ENCODE data around the gene GLE1. TPM values are rescaled to one million over a fixed set of nuclear protein-coding genes. Genes with fewer than 3 reads are reported as not detected.
A peak's percentile ranks its signal among the peaks of the same experiment; 100 is the strongest.

Gene GLE1
- total RNA-seq, 1 donor = 19.2 TPM

GRCh38 chr9:128486201-128486600, 18.3 kb upstream of the GLE1 start:
- no peak for DNase-seq (ENCODE audit: insufficient read length, low spot score, missing footprints)
- TF ChIP-seq, protein P1, sequence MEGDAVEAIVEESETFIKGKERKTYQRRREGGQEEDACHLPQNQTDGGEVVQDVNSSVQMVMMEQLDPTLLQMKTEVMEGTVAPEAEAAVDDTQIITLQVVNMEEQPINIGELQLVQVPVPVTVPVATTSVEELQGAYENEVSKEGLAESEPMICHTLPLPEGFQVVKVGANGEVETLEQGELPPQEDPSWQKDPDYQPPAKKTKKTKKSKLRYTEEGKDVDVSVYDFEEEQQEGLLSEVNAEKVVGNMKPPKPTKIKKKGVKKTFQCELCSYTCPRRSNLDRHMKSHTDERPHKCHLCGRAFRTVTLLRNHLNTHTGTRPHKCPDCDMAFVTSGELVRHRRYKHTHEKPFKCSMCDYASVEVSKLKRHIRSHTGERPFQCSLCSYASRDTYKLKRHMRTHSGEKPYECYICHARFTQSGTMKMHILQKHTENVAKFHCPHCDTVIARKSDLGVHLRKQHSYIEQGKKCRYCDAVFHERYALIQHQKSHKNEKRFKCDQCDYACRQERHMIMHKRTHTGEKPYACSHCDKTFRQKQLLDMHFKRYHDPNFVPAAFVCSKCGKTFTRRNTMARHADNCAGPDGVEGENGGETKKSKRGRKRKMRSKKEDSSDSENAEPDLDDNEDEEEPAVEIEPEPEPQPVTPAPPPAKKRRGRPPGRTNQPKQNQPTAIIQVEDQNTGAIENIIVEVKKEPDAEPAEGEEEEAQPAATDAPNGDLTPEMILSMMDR (IDR thresholded peaks at IDR 0.05; ENCODE audit: extremely low read depth, low read depth, low read length) = no peak
- Histone ChIP-seq H2AFZ (ENCODE audit: low read length) (no peak overlapping the region), H3K4me1 (ENCODE audit: insufficient read depth, low read length) (no peaks in the 10 kb centered on the region), H4K20me1 (ENCODE audit: insufficient read depth, low read length) (no peaks in the 10 kb centered on the region), H3K36me3 (ENCODE audit: insufficient read depth, low read length) (peaks cover 70% of the 10 kb centered on the region), H3K4me2 (ENCODE audit: insufficient read depth, low read length) (no peak overlapping the region), H3K79me2 (ENCODE audit: insufficient read depth, low read length) (no peaks in the 10 kb centered on the region), H3K4me3 (ENCODE audit: insufficient read depth, low read length) (no peak overlapping the region), H3K27me3 (ENCODE audit: insufficient read depth, low read length) (no peaks in the 10 kb centered on the region), H3K9me3 (ENCODE audit: low read depth, low read length) (no peaks in the 10 kb centered on the region), H3K27ac (ENCODE audit: low read depth, low read length) (no peak overlapping the region)

DNA sequence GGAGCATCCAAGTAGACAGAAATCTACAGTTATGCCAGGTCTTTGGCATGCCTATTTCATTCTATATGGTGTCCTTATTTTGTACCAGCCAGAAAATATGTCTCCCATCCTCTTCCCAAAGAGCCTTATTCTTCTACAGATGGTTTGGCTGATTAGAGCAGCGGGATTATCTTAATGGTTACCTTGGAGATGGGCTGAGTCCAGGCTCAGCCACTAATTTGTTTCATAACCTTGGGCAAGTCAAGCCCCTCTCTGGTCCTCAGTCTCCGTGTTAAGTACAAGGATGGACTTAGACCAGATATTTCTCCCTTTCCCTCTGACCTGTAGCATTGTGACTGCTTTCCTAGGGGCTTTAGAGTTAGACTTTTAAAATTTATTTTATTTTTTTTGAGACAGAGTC, 11.1 kb upstream of the GLE1 start:
- Histone ChIP-seq H2AFZ (ENCODE audit: low read length) (no peak overlapping the region), H3K36me3 (ENCODE audit: insufficient read depth, low read length) (peaks cover 75% of the 10 kb centered on the region), H3K4me1 (ENCODE audit: insufficient read depth, low read length) (no peaks in the 10 kb centered on the region), H3K4me3 (ENCODE audit: insufficient read depth, low read length) (no peak overlapping the region), H4K20me1 (ENCODE audit: insufficient read depth, low read length) (no peaks in the 10 kb centered on the region), H3K27me3 (ENCODE audit: insufficient read depth, low read length) (no peaks in the 10 kb centered on the region), H3K27ac (ENCODE audit: low read depth, low read length) (no peak overlapping the region), H3K79me2 (ENCODE audit: insufficient read depth, low read length) (no peaks in the 10 kb centered on the region), H3K4me2 (ENCODE audit: insufficient read depth, low read length) (no peak overlapping the region), H3K9me3 (ENCODE audit: low read depth, low read length) (no peaks in the 10 kb centered on the region)
- TF ChIP-seq, protein P1 (IDR thresholded peaks at IDR 0.05; ENCODE audit: extremely low read depth, low read depth, low read length) = no peak
- DNase-seq (ENCODE audit: insufficient read length, low spot score, missing footprints) = no peak

DNA sequence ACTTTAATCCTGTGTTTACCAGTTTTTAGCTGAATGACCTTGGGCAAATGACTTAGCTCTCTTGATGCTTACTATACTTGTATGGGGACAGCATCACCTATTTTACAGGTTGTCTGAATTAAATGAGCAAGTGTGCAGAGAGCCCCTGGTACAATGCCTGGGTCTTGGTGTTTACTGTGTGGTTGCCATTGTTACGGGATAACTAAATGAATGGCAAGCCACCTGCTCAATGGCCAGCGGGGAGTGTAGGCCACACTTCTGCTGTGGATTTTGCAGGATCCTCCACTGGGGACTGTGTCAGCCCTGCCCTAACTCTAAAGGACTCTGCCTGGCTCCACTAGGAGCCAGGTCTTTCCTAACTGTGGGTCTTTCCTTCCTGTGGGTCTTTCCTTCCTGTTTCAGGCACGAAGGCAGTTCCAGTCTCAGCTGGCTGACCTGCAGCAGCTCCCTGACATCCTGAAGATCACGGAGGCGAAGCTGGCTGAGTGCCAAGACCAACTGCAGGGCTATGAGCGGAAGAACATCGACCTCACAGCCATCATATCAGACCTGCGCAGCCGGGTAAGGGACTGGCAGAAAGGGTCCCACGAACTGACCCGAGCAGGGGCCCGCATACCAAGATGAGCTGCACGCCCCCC, 10.3 kb upstream of the GLE1 start:
- DNase-seq (ENCODE audit: insufficient read length, low spot score, missing footprints) = no peak
- Histone ChIP-seq H3K36me3 (ENCODE audit: insufficient read depth, low read length) (peaks cover 79% of the 10 kb centered on the region), H3K4me1 (ENCODE audit: insufficient read depth, low read length) (no peaks in the 10 kb centered on the region), H3K27ac (ENCODE audit: low read depth, low read length) (no peak overlapping the region), H4K20me1 (ENCODE audit: insufficient read depth, low read length) (no peaks in the 10 kb centered on the region), H3K4me2 (ENCODE audit: insufficient read depth, low read length) (no peak overlapping the region), H3K27me3 (ENCODE audit: insufficient read depth, low read length) (no peaks in the 10 kb centered on the region), H3K79me2 (ENCODE audit: insufficient read depth, low read length) (no peaks in the 10 kb centered on the region), H2AFZ (ENCODE audit: low read length) (no peak overlapping the region), H3K9me3 (ENCODE audit: low read depth, low read length) (no peaks in the 10 kb centered on the region), H3K4me3 (ENCODE audit: insufficient read depth, low read length) (no peak overlapping the region)
- TF ChIP-seq, protein P1 (IDR thresholded peaks at IDR 0.05; ENCODE audit: extremely low read depth, low read depth, low read length) = no peak

GRCh38 chr9:128494746-128495129, 9.8 kb upstream of the GLE1 start:
- Histone ChIP-seq H3K4me1 (ENCODE audit: insufficient read depth, low read length) (no peaks in the 10 kb centered on the region), H3K4me3 (ENCODE audit: insufficient read depth, low read length) (no peak overlapping the region), H3K4me2 (ENCODE audit: insufficient read depth, low read length) (no peak overlapping the region), H3K27me3 (ENCODE audit: insufficient read depth, low read length) (no peaks in the 10 kb centered on the region), H3K36me3 (ENCODE audit: insufficient read depth, low read length) (peaks cover 74% of the 10 kb centered on the region), H3K9me3 (ENCODE audit: low read depth, low read length) (no peaks in the 10 kb centered on the region), H3K27ac (ENCODE audit: low read depth, low read length) (no peak overlapping the region), H4K20me1 (ENCODE audit: insufficient read depth, low read length) (no peaks in the 10 kb centered on the region), H3K79me2 (ENCODE audit: insufficient read depth, low read length) (no peaks in the 10 kb centered on the region), H2AFZ (ENCODE audit: low read length) (no peak overlapping the region)
- peak; percentile 46 for DNase-seq (ENCODE audit: insufficient read length, low spot score, missing footprints)
- TF ChIP-seq, protein P1 (IDR thresholded peaks at IDR 0.05; ENCODE audit: extremely low read depth, low read depth, low read length) = no peak

All from osteoblast (primary cell).